SK-N-SH treated with all-trans-retinoic acid at 6 μM for 48 hours (cell line): ENCODE measurements around the gene HOMEZ.
"Not testable (repeated sequence)": the region's sequence is repeated elsewhere in the genome, so short reads cannot be mapped to it uniquely, and the experiment has no call there.

Source experiments
- ESRRG ChIP-seq: fragments of 250-450 bp; sonication (Bioruptor Pico); IDR thresholded peaks from 2 replicates; pipeline ENCODE4 v1.6.1; 2021; ENCODE audit warnings: mild to moderate bottlenecking
- PPARA ChIP-seq: fragments of 250-450 bp; sonication (Bioruptor Pico); IDR thresholded peaks from 2 replicates; pipeline ENCODE4 v1.5.0; 2020; ENCODE audit warnings: mild to moderate bottlenecking, borderline replicate concordance
- ZFP30 ChIP-seq: fragments of 450-650 bp; formaldehyde crosslinking; IDR thresholded peaks from 2 replicates; pipeline ENCODE4 v1.5.0; 2022; ENCODE audit warnings: mild to moderate bottlenecking, moderate library complexity

- not testable (repeated sequence) for TF ChIP-seq PPARA; ZFP30 (CRISPR knock-in tag); ESRRG (CRISPR knock-in tag)
Measured at GRCh38 chr14:23325746-23326145, 39.8 kb upstream of the HOMEZ start.
